GM12801 (cell line): ENCODE results near the gene POLR1A.

ENCODE experiments used
- TF ChIP-seq, protein P1 (sequence below): IDR thresholded peaks from one replicate; pipeline ENCODE4 v1.5.1; 2011; ENCODE audit warnings: control low read depth; ENCODE audit not compliant: insufficient read length; ENCODE audit errors: extremely low read depth

Gene POLR1A

DNA sequence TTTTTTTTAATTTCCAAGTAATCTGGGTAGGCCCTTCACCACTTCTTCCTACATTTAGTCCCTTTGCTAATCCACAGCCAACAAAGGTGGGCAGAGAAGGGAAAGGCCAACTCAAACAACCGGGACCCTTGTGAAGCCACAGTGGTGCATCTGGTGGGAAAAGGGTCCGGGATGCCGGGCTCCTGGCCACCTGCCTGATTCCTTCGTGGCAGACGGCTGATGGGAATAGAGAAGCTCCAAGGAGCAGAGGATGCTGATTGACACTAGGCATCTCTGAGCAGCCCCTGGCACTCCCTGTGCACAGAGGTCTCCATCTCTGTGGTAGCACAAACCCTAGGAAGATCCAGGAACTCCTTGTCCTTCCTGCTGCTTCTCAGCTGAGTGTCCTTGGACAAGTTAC, 37.0 kb downstream of the POLR1A start:
- TF ChIP-seq, protein P1, sequence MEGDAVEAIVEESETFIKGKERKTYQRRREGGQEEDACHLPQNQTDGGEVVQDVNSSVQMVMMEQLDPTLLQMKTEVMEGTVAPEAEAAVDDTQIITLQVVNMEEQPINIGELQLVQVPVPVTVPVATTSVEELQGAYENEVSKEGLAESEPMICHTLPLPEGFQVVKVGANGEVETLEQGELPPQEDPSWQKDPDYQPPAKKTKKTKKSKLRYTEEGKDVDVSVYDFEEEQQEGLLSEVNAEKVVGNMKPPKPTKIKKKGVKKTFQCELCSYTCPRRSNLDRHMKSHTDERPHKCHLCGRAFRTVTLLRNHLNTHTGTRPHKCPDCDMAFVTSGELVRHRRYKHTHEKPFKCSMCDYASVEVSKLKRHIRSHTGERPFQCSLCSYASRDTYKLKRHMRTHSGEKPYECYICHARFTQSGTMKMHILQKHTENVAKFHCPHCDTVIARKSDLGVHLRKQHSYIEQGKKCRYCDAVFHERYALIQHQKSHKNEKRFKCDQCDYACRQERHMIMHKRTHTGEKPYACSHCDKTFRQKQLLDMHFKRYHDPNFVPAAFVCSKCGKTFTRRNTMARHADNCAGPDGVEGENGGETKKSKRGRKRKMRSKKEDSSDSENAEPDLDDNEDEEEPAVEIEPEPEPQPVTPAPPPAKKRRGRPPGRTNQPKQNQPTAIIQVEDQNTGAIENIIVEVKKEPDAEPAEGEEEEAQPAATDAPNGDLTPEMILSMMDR, result no peak

DNA sequence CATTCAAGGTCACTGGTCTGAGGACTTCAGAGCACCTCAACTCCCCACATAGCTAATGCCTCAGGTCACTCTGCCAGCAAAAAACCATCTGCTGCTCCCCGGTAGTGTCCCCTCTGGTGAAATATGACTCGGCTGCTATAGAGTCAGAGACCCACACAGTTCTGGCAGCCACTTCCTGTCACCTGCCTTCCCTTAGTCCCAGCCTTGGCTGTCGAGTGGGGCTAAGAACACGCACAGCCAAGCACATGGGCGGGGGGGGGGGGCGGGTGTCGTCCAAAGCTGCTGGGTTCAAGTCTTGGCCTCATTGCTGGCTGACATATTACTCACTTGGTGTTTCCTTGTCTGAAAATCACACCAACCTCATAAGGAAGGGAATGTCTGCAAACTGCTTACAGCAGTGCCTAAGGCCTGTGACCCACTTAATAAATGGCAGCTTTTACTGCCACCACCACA, 37.5 kb downstream of the POLR1A start:
- TF ChIP-seq, protein P1, result no peak

DNA sequence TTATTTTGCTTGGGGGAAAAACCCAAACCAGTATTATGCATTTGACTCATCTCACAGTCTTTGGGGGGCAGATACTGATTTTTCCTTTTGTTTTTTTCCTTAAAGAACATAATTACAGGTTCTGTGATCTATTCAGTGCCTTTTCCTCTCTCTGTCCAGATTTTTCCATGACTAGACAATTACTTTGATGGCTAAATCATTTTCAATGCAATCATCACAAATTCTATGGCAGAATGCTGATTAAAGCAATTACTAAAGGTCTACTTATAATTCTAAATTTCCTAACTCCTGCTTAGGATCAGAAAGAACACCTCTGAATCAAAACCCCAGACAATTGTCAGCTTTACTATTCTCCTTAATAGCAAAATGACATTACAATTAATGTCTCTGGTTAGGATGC, 38.8 kb downstream of the POLR1A start:
- TF ChIP-seq, protein P1, result no peak

DNA sequence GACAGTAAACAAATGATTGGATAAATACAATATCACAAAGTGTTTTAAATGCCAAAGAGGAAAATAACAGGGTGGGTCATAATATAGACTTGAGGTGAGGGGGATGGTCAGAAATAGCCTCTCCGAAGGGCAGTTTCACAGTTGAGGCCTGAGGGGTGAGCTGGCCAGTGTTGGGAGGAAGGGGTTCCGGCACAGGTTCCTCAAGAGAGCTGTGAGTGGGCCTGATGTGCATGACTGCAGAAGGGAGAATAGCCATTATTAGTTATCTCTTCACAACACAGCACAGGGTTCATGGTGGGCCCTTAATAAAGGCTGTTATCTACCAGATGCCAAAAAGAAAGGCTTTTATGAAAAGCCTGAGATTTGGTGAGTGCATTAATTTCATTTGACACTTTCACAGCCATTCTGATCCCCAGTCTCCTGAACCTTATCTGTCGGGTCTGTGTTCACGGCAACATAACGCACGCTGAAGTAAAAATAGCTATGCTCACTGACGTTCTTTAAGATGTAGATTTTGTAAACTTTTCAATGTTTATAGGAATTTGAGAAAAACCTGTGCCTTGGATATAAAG, 39.6 kb downstream of the POLR1A start:
- TF ChIP-seq, protein P1, result no peak

DNA sequence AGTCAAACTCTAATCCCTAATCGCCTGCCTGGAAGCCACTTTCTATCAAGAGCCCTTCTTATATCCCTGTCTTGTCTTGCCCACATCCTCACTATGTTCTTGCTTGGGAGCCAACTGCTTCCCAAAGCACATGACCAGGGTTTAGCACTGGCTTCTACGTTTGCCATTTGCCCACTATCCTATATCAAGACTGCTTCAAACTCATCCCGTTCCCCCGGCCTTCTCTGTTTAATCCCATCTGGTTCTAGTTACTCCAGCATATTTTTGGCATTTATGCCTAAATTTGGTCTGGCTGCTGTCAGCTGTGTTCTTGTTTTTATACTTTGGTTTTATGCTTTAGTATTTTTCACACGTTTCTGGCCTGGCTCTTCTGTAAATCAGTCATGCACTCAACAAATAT, 40.2 kb downstream of the POLR1A start:
- TF ChIP-seq, protein P1, result no peak

DNA sequence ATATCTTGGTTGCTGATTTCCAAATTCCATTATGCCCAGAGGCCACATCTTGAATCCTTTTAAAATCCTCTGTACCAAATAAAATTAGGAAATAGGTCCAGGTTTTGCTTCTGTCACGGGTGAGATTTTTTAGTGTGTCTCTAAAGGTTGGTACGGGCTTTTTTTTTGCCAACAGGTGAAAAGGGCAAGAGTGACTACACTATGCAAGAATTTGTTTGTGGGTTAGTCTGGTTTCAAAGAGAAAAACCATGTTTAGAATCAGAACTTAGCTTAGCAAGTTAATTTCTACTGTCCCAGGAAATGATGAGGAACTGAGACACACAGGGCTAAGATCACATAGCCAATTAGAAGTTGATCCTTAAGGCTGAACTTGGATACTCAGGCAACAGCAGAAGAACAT, 41.7 kb downstream of the POLR1A start:
- TF ChIP-seq, protein P1, result no peak

DNA sequence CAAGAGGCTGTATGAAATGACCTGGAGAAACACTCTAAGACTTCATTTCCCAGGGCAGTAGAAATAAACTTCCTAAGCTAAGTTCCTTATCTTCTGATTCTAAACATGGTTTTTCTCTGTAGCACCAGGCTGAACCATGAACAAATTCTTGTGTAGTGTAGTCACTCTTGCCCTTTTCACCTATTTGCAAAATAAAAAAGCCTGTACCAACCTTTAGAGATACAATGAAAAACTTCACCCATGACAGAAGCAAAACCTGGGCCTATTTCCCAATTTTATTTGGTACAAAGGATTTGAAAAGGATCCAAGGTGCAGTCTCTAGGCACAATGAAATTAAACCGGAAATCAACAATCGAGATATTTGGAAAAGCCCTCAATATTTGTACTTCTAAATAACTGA, 43.6 kb downstream of the POLR1A start:
- TF ChIP-seq, protein P1, result no peak
